Muscle layer of duodenum (tissue), 2 donors: ENCODE data around the gene CAMK1D.

Source experiments
- H3K27ac ChIP-seq: one replicate; pipeline ENCODE4 v1.7.0; 2013; ENCODE audit warnings: mild to moderate bottlenecking, low read length
- H3K27me3 ChIP-seq: one replicate; pipeline ENCODE4 v1.7.0; 2013; ENCODE audit warnings: low read depth, mild to moderate bottlenecking, control low read depth, low read length
- H3K36me3 ChIP-seq, 2 donors: one replicate each; pipeline ENCODE4 v1.7.0; 2013; ENCODE audit warnings: low read length in 2 of 2, control low read depth in 1 of 2, mild to moderate bottlenecking in 1 of 2; ENCODE audit not compliant: insufficient read depth in 2 of 2, control insufficient read depth in 1 of 2
- H3K4me1 ChIP-seq, 2 donors: one replicate each; pipeline ENCODE4 v1.7.0; 2013; ENCODE audit warnings: low read length in 2 of 2, mild to moderate bottlenecking in 2 of 2, control low read depth in 1 of 2, moderate library complexity in 1 of 2; ENCODE audit not compliant: insufficient read depth in 2 of 2, control insufficient read depth in 1 of 2
- H3K4me3 ChIP-seq, 2 donors: one replicate each; pipeline ENCODE4 v1.7.0; 2013; ENCODE audit warnings: low read length in 2 of 2, low read depth in 1 of 2, mild to moderate bottlenecking in 1 of 2
- H3K9me3 ChIP-seq, 2 donors: one replicate each; pipeline ENCODE4 v1.7.0; 2013; ENCODE audit warnings: low read length in 2 of 2, control low read depth in 1 of 2, mild to moderate bottlenecking in 1 of 2; ENCODE audit not compliant: control insufficient read depth in 1 of 2
- donor health status: healthy.

CAMK1D gene

DNA sequence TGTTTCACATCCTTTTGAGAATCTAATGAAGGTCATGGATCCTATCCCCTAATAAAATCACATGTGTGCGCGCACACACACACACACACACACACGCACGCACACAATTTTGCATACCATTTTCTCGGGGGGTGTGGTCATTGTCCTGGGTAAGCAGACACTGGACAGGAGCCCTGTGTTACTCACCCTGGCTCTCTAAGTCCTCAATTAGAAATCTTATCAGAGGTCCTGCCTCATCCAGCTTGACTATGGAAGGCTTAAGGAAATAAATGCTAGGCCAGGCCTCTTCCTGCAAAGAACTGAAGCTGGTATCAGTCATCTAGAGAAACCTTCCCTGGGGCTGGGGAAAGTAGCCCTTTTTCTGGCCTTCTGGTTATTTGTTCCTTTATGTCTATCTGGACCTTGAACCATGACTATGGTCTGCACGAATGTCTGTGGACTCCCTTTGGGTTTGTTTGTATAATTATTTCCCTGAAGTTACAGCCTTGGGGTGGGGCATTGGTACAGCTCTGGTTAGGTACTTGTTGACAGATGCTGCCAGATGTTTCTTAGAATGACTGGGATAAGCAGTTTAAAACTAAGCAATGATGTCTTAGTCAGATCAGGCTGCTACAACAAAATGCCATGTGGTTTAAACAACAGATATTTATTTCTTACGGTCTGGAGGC is 443.7 kb downstream of the CAMK1D start:
- Histone ChIP-seq H3K4me1 (no peaks in the 10 kb centered on the region), H3K27me3 (no peaks in the 10 kb centered on the region), H3K9me3 (no peaks in the 10 kb centered on the region), H3K27ac (no peak overlapping the region), H3K4me3 (no peak overlapping the region), H3K36me3 (peaks cover 3 to 9% of the 10 kb centered on the region in 2 donors)

DNA sequence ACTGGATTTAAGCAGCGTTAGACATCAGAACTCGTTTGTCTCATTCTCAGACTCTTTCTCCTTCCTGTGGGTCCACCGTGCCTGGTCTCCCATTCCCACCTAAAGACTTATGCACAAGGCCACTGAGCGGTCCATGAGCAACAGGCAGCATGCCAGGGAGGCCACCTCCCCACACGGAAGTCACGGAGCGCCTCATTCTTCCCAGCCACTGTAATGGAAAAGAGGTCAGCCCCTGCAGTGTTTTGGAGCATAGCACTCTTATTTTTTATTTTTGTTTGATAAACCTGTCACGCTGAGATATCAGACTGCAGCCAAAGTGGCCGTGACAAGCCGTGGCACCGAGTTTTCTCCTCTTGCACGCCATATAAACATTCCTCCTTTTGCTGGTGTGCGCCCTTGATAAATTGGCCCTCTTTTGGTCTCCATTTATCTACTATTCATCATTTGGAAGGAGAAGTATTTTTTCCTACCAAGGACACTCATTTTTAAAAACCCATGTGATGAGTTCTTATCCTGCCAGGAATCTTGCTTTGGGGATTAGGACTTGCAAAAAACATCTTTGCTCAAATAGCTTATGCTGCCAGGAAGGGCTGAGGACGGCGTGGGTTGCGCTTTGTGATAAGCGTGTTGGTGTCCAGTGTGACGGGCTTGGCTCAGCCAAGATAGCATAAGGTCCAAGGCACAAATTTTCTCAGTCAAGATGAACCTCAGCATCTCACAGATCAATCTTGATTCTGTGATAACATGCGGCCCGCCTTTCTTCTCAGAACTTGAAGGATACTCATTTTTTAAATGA is 446.2 kb downstream of the CAMK1D start:
- Histone ChIP-seq H3K4me3 (no peak overlapping the region), H3K4me1 (no peaks in the 10 kb centered on the region), H3K9me3 (no peaks in the 10 kb centered on the region), H3K27me3 (no peaks in the 10 kb centered on the region), H3K36me3 (peaks cover 3 to 9% of the 10 kb centered on the region in 2 donors), H3K27ac (no peak overlapping the region)

DNA sequence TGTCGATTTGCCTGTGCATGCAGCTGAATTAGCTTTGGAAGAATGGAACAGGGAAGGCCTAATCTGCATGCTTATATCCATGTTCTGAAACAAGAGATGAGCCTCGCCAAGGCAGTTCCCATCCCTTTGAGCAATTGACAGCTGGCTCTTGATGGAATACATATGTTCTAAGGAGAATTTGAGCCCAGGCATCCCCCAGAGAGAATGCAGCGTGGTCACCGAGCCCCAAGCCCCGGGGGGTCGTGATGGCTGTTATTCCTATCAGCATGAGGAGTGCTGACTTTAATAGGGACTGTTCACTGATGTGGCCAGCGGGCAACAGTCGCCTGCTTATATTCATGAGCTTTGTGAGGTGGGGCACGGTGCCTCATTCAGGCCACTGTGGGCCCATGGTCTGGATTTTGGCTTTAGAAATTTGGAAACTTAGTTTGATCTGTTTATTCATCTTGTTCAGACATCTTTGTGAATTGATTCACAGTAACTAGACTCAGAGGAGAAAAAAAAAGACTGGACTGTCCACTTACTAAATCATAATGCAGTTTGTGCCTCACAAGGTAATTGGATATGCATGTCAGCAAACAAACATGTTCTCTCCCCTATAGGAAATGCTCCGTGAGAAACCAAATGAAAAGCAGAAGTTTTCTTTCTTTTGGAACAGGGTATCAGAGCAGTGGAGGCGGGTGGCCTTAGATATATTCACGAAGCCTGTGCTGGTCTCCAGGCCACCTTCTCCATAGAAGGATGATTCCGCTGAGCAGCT is 447.2 kb downstream of the CAMK1D start:
- Histone ChIP-seq H3K27me3 (no peaks in the 10 kb centered on the region), H3K9me3 (no peaks in the 10 kb centered on the region), H3K4me3 (no peak overlapping the region), H3K4me1 (no peaks in the 10 kb centered on the region), H3K27ac (no peak overlapping the region), H3K36me3 (peaks cover 0 to 4% of the 10 kb centered on the region in 2 donors)

DNA sequence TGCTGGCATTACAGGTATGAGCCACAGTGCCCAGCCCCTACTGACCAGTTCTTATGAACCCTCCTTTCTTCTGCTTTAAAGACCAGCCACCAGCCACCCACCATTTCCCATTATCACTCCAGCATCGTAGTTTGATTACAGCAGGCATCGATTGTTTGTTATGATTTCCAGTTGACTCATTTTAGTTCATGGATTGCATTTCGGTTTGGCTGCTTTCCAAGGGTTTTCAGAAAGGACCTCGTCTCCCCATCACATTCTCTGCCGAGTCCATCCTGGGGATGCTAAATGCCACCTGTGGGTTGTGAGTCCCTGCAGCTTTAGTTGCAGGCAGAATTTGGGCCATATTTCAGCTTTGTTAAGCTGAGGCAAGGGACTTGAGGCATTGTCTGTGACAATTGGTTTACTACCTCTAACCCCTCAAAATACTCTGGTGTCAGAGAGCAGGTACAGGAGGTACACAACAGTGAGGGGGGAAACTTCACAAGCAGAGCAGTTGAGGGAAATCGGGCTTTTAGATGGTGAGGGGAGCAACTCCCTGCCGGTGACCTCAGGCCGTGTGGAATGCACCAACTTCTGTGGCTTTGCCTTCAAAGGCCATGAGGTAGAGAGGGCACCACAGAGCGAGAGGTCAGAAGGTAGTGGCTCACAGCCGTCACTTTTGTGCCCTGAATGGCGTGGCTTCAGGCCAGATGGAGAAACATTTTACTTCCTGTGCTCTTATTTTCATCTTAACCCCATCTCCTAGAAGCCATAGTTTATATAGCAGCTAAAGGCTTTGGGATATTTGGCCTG is 448.3 kb downstream of the CAMK1D start:
- no peaks in the 10 kb centered on the region for H3K27me3 ChIP-seq
- no peaks in the 10 kb centered on the region for H3K9me3 ChIP-seq
- no peak overlapping the region for H3K4me3 ChIP-seq
- H3K36me3 ChIP-seq: peaks cover 0 to 4% of the 10 kb centered on the region in 2 donors
- no peaks in the 10 kb centered on the region for H3K4me1 ChIP-seq
- H3K27ac ChIP-seq: no peak overlapping the region

DNA sequence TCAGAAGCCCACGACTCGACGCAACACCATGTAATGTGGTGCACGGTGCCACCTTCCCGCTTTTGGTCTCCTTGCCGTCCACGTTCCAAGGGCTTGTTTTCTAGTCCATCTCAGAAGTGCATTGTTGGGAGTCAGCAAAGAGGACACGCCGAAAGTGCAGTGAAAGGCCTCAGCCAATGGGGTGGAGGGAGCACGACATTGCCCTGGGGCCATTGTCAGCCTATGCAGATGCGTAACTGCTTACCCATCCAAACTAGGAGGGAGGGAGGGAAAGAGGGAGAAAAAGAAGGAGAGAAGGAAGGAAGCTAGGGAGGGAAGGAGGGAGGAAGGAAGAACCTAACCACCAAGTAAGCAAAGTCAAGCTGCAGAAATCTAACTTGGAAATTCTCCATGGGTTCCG is 449.8 kb downstream of the CAMK1D start:
- H3K4me1 ChIP-seq: no peaks in the 10 kb centered on the region
- no peaks in the 10 kb centered on the region for H3K36me3 ChIP-seq
- H3K4me3 ChIP-seq: no peak overlapping the region
- H3K27ac ChIP-seq: no peak overlapping the region
- no peaks in the 10 kb centered on the region for H3K9me3 ChIP-seq
- no peaks in the 10 kb centered on the region for H3K27me3 ChIP-seq

DNA sequence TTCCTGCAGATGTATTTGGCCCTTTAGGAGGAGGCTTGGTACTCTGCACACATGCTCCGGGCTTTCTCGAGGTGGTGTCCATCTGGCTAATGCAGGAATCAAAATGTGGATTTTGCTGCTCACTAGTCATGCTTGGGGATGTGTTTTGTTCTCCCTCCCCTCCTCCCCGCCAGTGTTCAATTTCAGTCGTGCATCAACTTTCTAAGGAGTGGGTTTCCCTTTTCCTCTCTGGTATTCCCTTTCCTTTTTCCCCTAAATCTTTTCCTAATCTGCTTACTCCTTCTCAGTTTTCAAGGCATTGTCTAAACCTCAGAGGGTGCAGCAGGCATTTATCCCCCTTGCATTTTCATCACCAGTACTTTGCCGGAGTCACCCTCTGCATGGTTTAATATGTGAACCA is 450.4 kb downstream of the CAMK1D start:
- Histone ChIP-seq H3K4me3 (no peak overlapping the region), H3K4me1 (no peaks in the 10 kb centered on the region), H3K36me3 (no peaks in the 10 kb centered on the region), H3K27me3 (no peaks in the 10 kb centered on the region), H3K9me3 (no peaks in the 10 kb centered on the region), H3K27ac (no peak overlapping the region)

DNA sequence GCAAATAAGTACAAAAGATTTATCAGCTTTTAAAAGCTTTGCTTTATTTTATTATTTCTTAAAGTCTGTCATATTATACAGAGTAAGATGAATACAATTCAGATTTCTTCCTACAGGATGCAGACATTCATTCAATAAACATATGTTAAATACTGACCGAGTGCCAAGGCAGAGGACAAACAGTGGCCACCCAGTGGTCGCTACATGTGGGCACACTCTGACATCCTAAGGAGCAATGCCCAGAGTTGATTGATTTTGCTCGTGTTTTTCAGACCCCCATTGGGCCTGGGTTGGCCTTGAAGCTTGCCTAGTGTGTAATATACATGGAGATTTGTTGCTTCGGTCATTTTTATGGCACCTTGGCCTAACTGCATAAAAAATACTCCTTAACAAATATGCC is 451.0 kb downstream of the CAMK1D start:
- Histone ChIP-seq H3K27me3 (no peaks in the 10 kb centered on the region), H3K4me1 (no peaks in the 10 kb centered on the region), H3K4me3 (no peak overlapping the region), H3K27ac (no peak overlapping the region), H3K9me3 (no peaks in the 10 kb centered on the region), H3K36me3 (no peaks in the 10 kb centered on the region)

DNA sequence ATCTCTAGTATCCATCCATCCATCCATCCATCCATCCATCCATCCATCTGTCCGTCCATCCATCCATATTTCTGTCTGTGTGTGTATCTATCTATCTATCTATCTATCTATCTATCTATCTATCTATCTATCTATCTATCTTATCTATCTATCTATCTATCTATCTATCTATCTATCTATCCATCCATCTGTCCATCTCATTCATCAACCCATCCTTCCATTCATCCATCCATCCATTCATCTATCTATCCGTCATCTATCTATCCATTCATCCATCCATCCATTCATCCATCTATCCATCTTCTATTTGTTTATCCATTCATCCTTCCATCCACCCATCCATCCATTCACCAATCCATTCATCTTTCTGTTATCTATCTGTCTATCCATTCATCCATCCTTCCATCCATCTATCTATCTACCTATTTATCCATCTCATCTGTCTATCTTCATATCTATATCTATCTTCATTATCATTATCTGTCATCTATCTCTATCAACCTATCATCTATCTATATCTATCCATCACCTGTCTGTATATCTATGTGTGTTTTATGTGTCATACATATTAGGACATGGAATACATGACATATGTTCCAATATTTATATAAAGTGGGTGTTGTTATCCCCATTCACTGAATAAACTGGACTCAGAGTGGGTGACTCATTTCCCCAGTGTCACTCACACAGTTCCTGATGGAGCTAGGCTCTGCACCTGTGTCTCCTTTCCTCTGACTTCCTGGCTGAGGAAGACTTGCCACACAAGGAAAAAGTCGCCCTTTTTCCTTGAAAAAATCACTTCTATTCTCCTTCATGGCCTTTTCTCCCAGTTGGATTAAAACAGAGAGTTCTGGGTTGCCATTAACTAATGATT is 452.1 kb downstream of the CAMK1D start:
- Histone ChIP-seq H3K27me3 (no peaks in the 10 kb centered on the region), H3K9me3 (no peaks in the 10 kb centered on the region), H3K27ac (no peak overlapping the region), H3K4me3 (no peak overlapping the region), H3K36me3 (no peaks in the 10 kb centered on the region), H3K4me1 (no peaks in the 10 kb centered on the region)

DNA sequence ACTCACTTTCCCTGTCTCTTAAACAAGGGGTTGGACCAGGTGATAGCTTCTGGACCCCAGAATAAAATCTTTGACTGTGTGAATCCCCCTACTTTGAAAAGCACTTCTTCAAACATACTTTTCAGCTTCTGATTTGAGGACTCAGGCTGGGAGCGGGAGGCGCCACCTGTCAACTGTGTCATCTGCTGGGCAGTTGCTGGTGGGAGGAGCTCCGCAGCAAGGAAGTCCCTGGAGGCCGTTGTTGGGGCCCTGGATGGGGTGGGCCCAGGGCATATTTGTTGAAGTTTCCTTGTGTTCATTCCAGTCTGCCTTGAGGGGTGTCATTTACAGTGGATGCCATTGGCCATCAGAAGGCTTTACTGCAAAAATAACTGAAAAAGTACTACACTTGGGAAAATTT is 454.4 kb downstream of the CAMK1D start:
- Histone ChIP-seq H3K9me3 (no peaks in the 10 kb centered on the region), H3K4me1 (no peaks in the 10 kb centered on the region), H3K4me3 (no peak overlapping the region), H3K36me3 (no peaks in the 10 kb centered on the region), H3K27ac (no peak overlapping the region), H3K27me3 (no peaks in the 10 kb centered on the region)

DNA sequence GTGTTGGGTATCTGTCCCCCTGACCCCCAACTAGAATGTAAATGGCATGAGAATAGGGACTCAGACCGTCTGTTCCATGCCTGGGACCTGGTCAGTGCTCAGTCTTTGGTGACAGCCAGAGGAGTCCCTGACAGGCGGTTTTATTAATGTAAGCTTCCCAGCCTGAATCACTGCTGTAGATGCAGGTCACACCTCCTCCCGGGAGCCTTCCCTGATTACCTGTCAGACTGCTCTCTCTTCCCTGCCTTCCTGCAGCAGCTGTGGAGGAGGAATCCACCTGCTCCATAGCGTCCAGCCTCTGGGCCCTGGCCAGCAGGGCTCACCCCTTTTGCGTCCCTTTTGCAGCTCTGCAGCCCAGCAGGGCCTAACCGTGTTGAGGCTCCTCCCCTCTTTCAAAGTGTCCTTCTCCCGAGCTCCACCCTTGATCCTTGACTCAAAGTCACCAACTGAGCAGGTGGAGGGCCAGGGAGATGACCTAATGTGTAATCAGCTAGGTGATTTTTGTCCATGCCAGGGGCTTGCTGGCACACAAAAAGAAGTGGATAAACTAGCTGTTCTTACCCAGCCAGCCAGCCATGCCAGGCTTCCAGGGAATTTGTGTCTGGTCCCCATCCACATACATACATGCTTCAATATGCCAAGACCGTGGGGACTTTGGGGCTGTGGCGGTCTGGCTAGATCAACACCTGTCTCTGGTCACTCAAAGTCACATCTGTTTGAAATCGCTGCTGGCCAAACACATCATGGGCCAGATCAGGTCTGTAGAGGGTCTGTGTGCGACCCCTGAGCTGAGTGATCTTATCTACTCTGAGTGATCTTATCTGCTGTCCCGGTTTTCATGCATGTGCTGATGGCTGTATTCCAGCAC is 457.1 kb downstream of the CAMK1D start:
- H3K27ac ChIP-seq: no peak overlapping the region

More for the DNA sequence above, 457.1 kb downstream of the CAMK1D start:
- H3K27me3 ChIP-seq: no peaks in the 10 kb centered on the region
- no peaks in the 10 kb centered on the region for H3K9me3 ChIP-seq
- no peaks in the 10 kb centered on the region for H3K4me1 ChIP-seq
- no peak overlapping the region for H3K4me3 ChIP-seq
- no peaks in the 10 kb centered on the region for H3K36me3 ChIP-seq
